Thyroid gland (tissue), 4 donors: ENCODE measurements around the gene DDHD1.

ENCODE experiments used
- POLR2A ChIP-seq, 2 donors: fragments of 450-650 bp; IDR thresholded peaks; one replicate each; pipeline ENCODE4 v1.6.1; 2017; ENCODE audit warnings: antibody characterized with exemption in 2 of 2, mild to moderate bottlenecking in 2 of 2, moderate library complexity in 1 of 2
- TF ChIP-seq, protein P1 (sequence below), 6 experiments: fragments of 200-600 bp in 3 of 6; fragments of 450-650 bp in 3 of 6; sonication (generic) in 3 of 6; IDR thresholded peaks; one replicate each; pipeline ENCODE4 v1.5.1; 2016 to 2019; ENCODE audit warnings: antibody characterized with exemption in 6 of 6, mild to moderate bottlenecking in 2 of 6, inconsistent platforms in 1 of 6, moderate library complexity in 1 of 6

GRCh38 chr14:53041067-53041466 is 112.1 kb downstream of the DDHD1 start:
- TF ChIP-seq, protein P1, sequence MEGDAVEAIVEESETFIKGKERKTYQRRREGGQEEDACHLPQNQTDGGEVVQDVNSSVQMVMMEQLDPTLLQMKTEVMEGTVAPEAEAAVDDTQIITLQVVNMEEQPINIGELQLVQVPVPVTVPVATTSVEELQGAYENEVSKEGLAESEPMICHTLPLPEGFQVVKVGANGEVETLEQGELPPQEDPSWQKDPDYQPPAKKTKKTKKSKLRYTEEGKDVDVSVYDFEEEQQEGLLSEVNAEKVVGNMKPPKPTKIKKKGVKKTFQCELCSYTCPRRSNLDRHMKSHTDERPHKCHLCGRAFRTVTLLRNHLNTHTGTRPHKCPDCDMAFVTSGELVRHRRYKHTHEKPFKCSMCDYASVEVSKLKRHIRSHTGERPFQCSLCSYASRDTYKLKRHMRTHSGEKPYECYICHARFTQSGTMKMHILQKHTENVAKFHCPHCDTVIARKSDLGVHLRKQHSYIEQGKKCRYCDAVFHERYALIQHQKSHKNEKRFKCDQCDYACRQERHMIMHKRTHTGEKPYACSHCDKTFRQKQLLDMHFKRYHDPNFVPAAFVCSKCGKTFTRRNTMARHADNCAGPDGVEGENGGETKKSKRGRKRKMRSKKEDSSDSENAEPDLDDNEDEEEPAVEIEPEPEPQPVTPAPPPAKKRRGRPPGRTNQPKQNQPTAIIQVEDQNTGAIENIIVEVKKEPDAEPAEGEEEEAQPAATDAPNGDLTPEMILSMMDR (IDR thresholded peaks at IDR 0.05), result no peak
- TF ChIP-seq POLR2A (IDR thresholded peaks at IDR 0.05), result no peak
